ENCODE measurements around the gene ATOH8.
A peak's percentile ranks its signal among the peaks of the same experiment; 100 is the strongest.

Gene ATOH8

DNA sequence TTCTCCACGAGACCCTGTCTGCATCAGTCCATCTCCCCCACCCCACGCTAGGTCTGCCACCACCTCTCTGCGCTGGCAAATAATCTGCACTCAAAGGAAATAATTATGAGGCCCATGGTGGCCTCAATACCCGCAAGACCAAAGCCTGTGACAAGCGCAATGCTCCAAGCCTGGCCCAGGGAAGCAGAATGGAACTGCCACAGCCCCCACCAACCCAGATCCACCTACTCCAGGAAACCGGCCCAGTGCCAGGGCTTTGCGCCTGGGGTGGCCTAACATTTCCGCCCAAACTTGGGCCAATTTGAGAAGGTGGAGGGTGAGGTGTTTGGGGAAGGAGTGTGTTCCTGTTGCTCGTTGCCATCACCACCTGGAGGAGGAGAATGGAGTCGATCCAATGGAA is 26.0 kb upstream of the ATOH8 start:
- no peak overlapping the region for H3K27ac ChIP-seq
- TF ChIP-seq, protein P1, sequence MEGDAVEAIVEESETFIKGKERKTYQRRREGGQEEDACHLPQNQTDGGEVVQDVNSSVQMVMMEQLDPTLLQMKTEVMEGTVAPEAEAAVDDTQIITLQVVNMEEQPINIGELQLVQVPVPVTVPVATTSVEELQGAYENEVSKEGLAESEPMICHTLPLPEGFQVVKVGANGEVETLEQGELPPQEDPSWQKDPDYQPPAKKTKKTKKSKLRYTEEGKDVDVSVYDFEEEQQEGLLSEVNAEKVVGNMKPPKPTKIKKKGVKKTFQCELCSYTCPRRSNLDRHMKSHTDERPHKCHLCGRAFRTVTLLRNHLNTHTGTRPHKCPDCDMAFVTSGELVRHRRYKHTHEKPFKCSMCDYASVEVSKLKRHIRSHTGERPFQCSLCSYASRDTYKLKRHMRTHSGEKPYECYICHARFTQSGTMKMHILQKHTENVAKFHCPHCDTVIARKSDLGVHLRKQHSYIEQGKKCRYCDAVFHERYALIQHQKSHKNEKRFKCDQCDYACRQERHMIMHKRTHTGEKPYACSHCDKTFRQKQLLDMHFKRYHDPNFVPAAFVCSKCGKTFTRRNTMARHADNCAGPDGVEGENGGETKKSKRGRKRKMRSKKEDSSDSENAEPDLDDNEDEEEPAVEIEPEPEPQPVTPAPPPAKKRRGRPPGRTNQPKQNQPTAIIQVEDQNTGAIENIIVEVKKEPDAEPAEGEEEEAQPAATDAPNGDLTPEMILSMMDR (conservative IDR thresholded peaks at IDR 0.05) = no peak
- no peak for TF ChIP-seq ZFX (IDR thresholded peaks at IDR 0.05)

GRCh38 chr2:85728342-85728741 is 25.4 kb upstream of the ATOH8 start:
- H3K27ac ChIP-seq = no peak overlapping the region
- TF ChIP-seq ZFX (IDR thresholded peaks at IDR 0.05) = no peak
- TF ChIP-seq, protein P1 (conservative IDR thresholded peaks at IDR 0.05) = no peak

DNA sequence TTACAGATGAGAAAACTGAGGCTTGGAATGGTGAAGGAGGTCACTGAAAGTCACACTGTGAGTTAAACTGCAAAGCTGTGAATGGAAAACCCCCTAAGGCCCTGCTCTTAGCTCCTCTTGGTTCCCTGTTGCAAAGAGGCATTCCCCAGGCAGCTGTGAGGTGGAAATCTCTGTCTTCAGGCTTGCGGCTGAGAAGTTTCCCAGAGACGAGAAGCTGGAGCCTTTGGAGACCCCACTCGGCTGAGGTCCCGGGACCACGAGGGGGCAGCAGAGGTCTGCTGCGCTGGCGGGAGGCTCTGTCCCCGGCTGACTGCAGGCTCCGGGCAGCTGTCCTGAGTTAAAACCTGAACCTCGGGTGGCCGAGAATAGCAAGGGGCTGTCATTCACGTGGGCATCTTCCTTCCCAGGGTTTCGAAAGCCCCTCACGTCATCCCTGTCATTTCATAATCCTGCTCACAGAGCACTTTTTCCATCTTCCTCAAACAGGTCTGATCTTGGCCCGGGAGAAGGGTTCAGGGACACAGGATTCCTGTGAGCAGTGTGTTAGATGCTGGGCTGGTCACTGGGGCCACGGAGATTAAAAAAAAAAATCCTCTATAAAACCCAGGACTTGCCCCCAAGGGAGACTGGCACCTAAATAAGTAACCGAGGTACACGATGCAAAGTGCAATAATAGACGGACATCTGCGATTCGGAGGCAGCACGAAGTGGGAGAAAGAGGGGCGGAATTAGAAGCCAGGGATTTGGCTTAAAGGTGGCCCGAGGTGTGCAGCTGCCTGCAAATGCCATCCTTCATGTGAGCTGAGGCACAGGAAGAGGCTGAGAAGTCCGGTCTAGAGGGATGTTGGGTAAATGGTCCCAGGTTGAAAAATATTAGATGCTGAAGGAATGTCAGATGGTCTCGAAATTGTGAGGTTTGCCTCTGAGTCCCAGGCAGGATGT is 24.6 kb upstream of the ATOH8 start:
- no peak for TF ChIP-seq ZFX (IDR thresholded peaks at IDR 0.05)
- TF ChIP-seq, protein P1 (conservative IDR thresholded peaks at IDR 0.05) = peak; percentile 97
- H3K27ac ChIP-seq = no peak overlapping the region

DNA sequence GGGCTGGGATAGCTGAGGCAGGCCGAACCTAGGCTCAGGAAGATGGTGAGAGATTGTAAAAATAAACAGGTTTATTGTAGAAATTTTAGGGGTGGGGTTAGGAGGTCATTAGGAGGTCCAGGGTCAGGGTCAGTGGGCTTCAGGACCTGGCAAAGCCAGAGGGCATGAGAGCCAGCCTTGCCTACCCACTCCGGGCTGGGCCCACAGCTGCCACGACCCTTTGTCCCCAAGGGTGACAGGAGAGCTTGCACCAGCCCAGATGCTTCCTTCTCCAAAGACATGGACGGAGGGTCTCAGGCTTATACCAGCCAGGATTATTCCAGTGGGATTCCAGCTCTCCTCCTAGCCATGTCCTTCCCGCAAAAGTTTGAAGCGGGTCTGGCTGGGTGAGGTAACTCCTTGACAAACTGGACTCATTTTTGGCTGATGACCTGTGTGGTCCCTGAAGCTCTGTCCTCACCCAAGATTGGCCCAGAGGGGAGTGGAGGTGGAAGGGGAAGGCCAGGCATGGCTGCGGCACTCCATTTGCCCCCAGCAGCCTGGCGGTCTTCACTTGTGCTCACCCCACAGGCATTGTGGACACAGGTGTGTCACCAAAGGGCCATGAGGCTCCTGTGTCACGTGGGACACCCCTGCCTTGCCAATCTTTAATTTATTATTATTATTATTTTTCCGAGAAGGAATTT is 23.8 kb upstream of the ATOH8 start:
- no peak for TF ChIP-seq ZFX (IDR thresholded peaks at IDR 0.05)
- TF ChIP-seq, protein P1 (conservative IDR thresholded peaks at IDR 0.05) = no peak
- no peak overlapping the region for H3K27ac ChIP-seq

- no peak overlapping the region for H3K27ac ChIP-seq
- TF ChIP-seq ZFX (IDR thresholded peaks at IDR 0.05) = no peak
- TF ChIP-seq, protein P1 (conservative IDR thresholded peaks at IDR 0.05) = no peak
These were observed 23.0 kb upstream of the ATOH8 start for GRCh38 chr2:85730686-85731230.

- TF ChIP-seq, protein P1 (conservative IDR thresholded peaks at IDR 0.05) = no peak
- TF ChIP-seq ZFX (IDR thresholded peaks at IDR 0.05) = no peak
- H3K27ac ChIP-seq = no peak overlapping the region
These were observed 22.2 kb upstream of the ATOH8 start for GRCh38 chr2:85731606-85732005.

Measured in C4-2B (cell line).